Naive thymus-derived CD8-positive, alpha-beta T cell (primary cell): ENCODE measurements around the gene MT2A. TPM values are rescaled to one million over a fixed set of nuclear protein-coding genes. Genes with fewer than 3 reads are reported as not detected.
A peak's percentile ranks its signal among the peaks of the same experiment; 100 is the strongest.

Experiments
- ATAC-seq, 2 donors: fragments of 150-1000 bp; cut with Tn5 transposase in 1 of 2; sonication (Bioruptor Pico), chemical (Tn5 transposase) in 1 of 2; 1 replicate in 1 of 2; 2 replicates in 1 of 2; pipeline ENCODE4 v1.10.0; 2021; ENCODE audit warnings: mild to moderate bottlenecking in 2 of 2, moderate library complexity in 2 of 2
- POLR2A ChIA-PET: fragments of 350-600 bp; sonication (Branson Sonifier 250); formaldehyde crosslinking; loops from one replicate; lab custom pipeline; 2021; ENCODE audit warnings: antibody characterized with exemption; lab: Charles Lee
- DNase-seq, 10 donors: peaks; one replicate each; pipeline versions ENCODE4 v3.0.0 to v3.0.0-alpha.2; 2020 to 2022
- H3K27ac Mint-ChIP-seq, 10 donors: one replicate each; pipeline ENCODE4 v1.8.0; 2020 to 2022; ENCODE audit warnings: mild to moderate bottlenecking in 10 of 10, mixed read lengths in 10 of 10, moderate library complexity in 4 of 10, inconsistent platforms in 1 of 10
- H3K27me3 Mint-ChIP-seq, 5 donors: one replicate each; pipeline ENCODE4 v1.8.0; 2021 to 2022; ENCODE audit warnings: mixed read lengths in 5 of 5
- H3K36me3 Mint-ChIP-seq, 3 donors: one replicate each; pipeline ENCODE4 v1.8.0; 2020 to 2022; ENCODE audit warnings: mixed read lengths in 3 of 3, mild to moderate bottlenecking in 2 of 3, inconsistent platforms in 1 of 3
- H3K4me1 Mint-ChIP-seq, 4 donors: one replicate each; pipeline ENCODE4 v1.8.0; 2021 to 2022; ENCODE audit warnings: mixed read lengths in 4 of 4
- H3K4me3 Mint-ChIP-seq, 10 donors: one replicate each; pipeline ENCODE4 v1.8.0; 2020 to 2022; ENCODE audit warnings: mild to moderate bottlenecking in 10 of 10, mixed read lengths in 10 of 10, moderate library complexity in 6 of 10, inconsistent platforms in 1 of 10
- H3K9me3 Mint-ChIP-seq, 9 donors: one replicate each; pipeline ENCODE4 v1.8.0; 2020 to 2022; ENCODE audit warnings: mixed read lengths in 9 of 9, mild to moderate bottlenecking in 3 of 9, inconsistent platforms in 1 of 9, moderate library complexity in 1 of 9
- polyA plus RNA-seq, 3 donors: library from polyadenylated mRNA; unstranded; fragments of 300-500 nt; fragmentation: Illumina TruSeq; gene quantifications; one replicate each; pipeline ENCODE4 v1.2.3, GENCODE V29; 2021
- total RNA-seq, 8 experiments: library from RNA in 2 of 8; stranded (reverse) in 2 of 8; gene quantifications; one replicate each; pipeline ENCODE4 v1.2.3 and lab custom pipeline; 2021 to 2026

Gene MT2A
- total and polyA plus RNA-seq, 5 experiments from 2014 or later = 32.3 to 303 (median 248) TPM

DNA sequence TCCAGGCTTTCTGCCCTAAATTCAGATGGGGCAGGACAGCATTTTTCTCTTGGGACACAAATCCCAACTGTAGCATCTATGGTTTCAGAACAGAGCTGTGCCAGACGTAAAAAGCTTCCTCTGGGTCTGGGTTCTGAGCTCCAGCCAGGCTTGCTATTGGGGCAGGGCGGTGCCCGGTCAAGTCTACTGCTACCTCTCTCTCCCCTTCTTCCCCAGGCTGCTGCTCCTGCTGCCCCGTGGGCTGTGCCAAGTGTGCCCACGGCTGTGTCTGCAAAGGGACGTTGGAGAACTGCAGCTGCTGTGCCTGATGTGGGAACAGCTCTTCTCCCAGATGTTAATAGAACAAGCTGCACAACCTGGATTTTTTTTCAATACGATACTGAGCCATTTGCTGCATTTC lies 25.2 kb downstream of the MT2A start:
- no peak for DNase-seq
- H3K4me1 Mint-ChIP-seq = peaks cover 23 to 51% (median 41%) of the 10 kb centered on the region in 4 donors
- ATAC-seq = no peak
- H3K27me3 Mint-ChIP-seq = peaks cover 41 to 93% (median 61%) of the 10 kb centered on the region in 5 donors
- no peaks in the 10 kb centered on the region for H3K9me3 Mint-ChIP-seq
- POLR2A ChIA-PET = interaction anchor here (1.4 kb wide), 2 partner anchors 16 to 25 kb away, joined by 3 to 4 read pairs; partner anchors contain the start of gene MT2A
- H3K4me3 Mint-ChIP-seq = peak overlapping the region in 3 of 10 donors; percentile 15 to 81 (median 34)
- no peak overlapping the region for H3K27ac Mint-ChIP-seq
- H3K36me3 Mint-ChIP-seq = peaks cover 0 to 2% (median 0%) of the 10 kb centered on the region in 3 donors

DNA sequence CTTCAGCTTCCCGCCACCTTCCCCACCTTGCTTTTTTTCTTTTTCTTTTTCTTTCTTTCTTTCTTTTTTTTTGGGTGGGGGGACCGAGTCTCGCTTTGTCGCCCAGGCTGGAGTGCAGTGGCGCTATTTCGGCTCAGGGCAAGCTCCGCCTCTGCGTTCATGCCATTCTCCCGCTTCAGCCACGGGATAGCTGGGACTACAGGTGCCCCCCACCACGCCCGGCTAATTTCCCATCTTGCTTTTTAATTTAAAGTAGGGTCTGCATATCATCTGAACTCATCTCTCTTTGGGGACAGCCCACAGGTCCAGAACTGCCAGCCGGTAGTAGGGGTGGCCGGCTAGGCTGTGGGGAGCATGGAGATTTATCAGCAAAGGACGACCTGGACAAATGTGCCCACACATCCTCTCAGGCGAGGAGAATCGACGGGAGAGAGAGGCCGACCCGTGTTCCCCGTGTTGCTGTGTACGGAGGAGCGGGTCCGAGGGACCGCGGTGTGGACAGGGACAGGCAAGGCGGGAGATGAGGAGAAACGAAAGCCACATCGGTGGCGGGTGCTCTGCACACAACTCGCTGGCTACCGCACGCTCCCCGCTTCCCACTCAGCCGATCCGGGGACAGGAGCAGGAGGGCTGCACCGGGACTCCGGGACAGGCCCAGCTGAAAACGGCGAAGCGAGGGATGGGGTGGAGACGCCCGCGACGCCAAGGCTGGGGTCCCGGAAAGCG lies 26.5 kb downstream of the MT2A start:
- H3K27me3 Mint-ChIP-seq = peaks cover 52 to 100% (median 71%) of the 10 kb centered on the region in 5 donors
- no peak for ATAC-seq
- peak overlapping the region; percentile 30 to 86 (median 73) for H3K4me3 Mint-ChIP-seq
- H3K27ac Mint-ChIP-seq = peak overlapping the region in 3 of 10 donors; percentile 28 to 79 (median 74)
- POLR2A ChIA-PET = interaction anchor here (1.4 to 2.2 kb wide), 2 partner anchors 11 to 17 kb away, joined by 4 to 6 read pairs; no protein-coding TSS in a partner anchor
- peaks cover 0 to 2% (median 0%) of the 10 kb centered on the region in 3 donors for H3K36me3 Mint-ChIP-seq
- no peaks in the 10 kb centered on the region for H3K9me3 Mint-ChIP-seq
- DNase-seq = no peak
- H3K4me1 Mint-ChIP-seq = peaks cover 23 to 55% (median 39%) of the 10 kb centered on the region in 4 donors

DNA sequence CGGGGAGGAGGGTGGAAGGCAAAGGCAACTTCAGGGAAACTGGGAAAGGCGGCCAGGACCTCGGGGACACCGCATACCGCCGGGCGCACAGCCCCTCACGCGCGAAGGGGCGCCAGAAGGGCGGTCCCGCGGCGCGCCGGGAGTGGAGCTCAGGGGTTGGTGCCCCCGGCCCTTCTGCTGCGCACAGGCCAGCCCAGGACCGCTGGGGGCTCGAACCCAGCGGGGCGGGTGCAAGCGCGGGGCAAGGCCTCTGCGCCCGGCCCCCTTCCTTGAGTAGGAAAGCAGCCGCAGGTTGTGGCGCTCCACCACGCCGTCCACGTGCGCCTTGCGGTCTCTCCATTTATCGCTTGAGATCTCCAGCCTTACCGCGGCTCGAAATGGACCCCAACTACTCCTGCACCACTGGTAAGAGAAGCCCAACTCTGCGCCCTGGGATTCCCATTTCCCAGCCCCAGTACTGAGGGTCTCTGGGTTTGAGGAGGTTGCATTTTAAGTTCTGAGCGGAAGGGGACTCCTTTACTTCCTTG lies 27.1 kb downstream of the MT2A start:
- H3K4me3 Mint-ChIP-seq = peak overlapping the region; percentile 53 to 86 (median 66)
- H3K36me3 Mint-ChIP-seq = peaks cover 0 to 2% (median 0%) of the 10 kb centered on the region in 3 donors
- H3K27me3 Mint-ChIP-seq = peaks cover 57 to 100% (median 72%) of the 10 kb centered on the region in 5 donors
- H3K4me1 Mint-ChIP-seq = peaks cover 23 to 55% (median 36%) of the 10 kb centered on the region in 4 donors
- POLR2A ChIA-PET = interaction anchor here (0.6 to 2.2 kb wide), 2 partner anchors 12 to 48 kb away, joined by 3 to 6 read pairs; no protein-coding TSS in a partner anchor
- DNase-seq = no peak
- peak; percentile 30 to 31 for ATAC-seq
- no peaks in the 10 kb centered on the region for H3K9me3 Mint-ChIP-seq
- peak overlapping the region in 1 of 10 donors; percentile 74 for H3K27ac Mint-ChIP-seq

DNA sequence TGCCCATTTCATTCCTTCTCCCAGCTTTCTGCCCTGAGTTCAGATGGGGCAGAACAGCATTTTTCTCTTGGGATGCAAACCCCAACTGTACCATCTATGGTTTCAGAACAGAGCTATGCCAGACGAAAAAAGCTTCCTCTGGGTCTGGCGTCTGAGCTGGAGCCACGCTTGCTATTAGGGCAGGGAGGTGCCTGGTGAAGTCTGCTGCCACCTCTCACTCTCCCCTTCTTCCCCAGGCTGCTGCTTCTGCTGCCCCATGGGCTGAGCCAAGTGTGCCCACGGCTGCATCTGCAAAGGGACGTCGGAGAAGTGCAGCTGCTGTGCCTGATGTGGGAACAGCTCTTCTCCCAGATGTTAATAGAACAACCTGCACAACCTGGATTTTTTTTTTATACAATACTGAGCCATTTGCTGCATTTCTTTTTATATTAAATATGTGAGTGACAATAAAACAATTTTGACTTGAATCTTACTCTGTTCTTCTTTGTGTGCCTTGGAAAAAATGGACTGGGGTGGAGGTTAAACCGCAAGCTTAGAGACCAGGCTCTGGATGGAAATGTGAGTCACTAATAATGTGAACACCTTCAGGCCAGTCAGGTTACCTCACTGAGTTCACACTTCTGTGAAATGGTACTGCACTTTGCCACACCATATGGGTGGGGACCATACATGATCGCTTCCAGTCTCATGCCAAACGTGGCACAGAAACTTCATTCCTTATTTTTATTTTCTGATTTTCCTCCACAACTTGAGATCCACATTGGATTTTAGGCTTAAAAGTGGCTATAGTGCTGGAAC lies 28.4 kb downstream of the MT2A start:
- ATAC-seq = no peak
- Mint-ChIP-seq H3K36me3 (peaks cover 0 to 1% (median 0%) of the 10 kb centered on the region in 3 donors), H3K4me1 (peaks cover 21 to 50% (median 32%) of the 10 kb centered on the region in 4 donors)

DNA sequence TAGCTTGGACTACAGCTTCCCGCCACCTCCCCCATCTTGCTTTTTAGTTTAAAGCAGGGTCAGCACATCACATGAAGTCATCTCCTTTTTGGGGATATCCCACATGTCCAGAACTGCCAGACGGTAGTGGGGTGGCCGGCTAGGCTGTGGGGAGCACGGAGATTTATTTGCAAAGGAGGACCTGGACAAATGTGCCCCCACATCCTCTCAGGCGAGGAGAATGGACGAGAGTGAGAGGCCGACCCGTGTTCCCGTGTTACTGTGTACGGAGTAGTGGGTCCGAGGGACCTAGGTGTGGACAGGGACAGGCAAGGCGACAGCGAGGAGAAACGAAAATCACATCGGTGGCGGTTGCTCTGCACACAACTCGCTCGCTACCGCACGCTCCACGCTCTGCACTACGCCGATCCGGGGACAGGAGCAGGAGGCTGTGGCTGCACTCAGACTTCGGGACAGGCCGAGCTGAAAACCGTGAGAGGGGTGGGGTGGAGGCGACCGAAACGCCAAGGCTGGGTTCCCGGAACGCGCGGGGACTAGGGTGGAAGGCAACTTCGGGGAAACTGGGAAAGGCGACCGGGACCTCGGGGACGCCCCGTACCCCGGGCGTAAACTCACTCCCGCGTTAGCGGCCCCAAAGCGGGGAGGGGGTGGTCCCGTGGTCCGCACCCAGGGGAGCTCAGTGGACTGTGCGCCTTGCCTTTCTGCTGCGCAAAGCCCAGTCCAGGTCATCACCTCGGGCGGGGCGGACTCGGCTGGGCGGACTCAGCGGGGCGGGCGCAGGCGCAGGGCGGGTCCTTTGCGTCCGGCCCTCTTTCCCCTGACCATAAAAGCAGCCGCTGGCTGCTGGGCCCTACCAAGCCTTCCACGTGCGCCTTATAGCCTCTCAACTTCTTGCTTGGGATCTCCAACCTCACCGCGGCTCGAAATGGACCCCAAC lies 29.7 kb downstream of the MT2A start, which contains the start of gene MT1A:
TSS of gene MT1A (plus strand) at position 853 of the 937 bp plus-strand sequence. CDS start at position 926, 73 bp downstream.
- H3K36me3 Mint-ChIP-seq = no peaks in the 10 kb centered on the region
- H3K4me3 Mint-ChIP-seq = peak within 1 kb of the TSS; percentile 9 to 77 (median 50)
- DNase-seq = no peak
- no peaks in the 10 kb centered on the region for H3K9me3 Mint-ChIP-seq
- peaks cover 25 to 48% (median 33%) of the 10 kb centered on the region in 4 donors for H3K4me1 Mint-ChIP-seq
- ATAC-seq = peak; percentile 43 to 51
- peak within 1 kb of the TSS in 2 of 10 donors; percentile 52 to 67 for H3K27ac Mint-ChIP-seq
- POLR2A ChIA-PET = interaction anchor here (1.7 kb wide), 1 partner anchor 30 kb away, joined by 4 read pairs; the partner anchor contains the start of gene MT2A
- peaks cover 52 to 79% (median 69%) of the 10 kb centered on the region in 5 donors for H3K27me3 Mint-ChIP-seq

More for the DNA sequence above, 28.4 kb downstream of the MT2A start:
- Mint-ChIP-seq H3K4me3 (peak overlapping the region in 5 of 10 donors; percentile 14 to 81 (median 57)), H3K27ac (no peak overlapping the region), H3K9me3 (no peaks in the 10 kb centered on the region), H3K27me3 (peaks cover 58 to 92% (median 71%) of the 10 kb centered on the region in 5 donors)
- no peak for DNase-seq
- POLR2A ChIA-PET = interaction anchor here (0.7 kb wide), 1 partner anchor 26 kb away, joined by 3 read pairs; no protein-coding TSS in a partner anchor

DNA sequence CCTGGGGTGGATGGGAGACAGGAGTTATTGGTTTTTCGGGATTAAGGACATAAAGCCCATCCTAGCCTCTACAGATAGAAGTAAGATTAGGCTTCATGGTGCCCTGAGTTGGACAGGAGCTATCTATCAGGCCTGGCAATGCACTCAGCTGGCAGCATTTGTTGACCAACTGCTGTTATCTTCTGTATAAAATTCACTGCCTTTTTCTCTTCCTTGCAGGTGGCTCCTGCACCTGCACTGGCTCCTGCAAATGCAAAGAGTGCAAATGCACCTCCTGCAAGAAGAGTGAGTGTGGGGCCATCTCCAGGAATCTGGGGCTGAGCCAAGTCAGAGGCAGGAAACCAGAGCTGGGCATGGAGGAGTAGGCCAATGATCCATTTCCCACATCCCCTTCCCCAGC lies 30.7 kb downstream of the MT2A start:
- Mint-ChIP-seq H3K4me1 (peaks cover 31 to 58% (median 38%) of the 10 kb centered on the region in 4 donors), H3K4me3 (peak overlapping the region in 2 of 10 donors; percentile 43 to 50), H3K36me3 (no peaks in the 10 kb centered on the region)

DNA sequence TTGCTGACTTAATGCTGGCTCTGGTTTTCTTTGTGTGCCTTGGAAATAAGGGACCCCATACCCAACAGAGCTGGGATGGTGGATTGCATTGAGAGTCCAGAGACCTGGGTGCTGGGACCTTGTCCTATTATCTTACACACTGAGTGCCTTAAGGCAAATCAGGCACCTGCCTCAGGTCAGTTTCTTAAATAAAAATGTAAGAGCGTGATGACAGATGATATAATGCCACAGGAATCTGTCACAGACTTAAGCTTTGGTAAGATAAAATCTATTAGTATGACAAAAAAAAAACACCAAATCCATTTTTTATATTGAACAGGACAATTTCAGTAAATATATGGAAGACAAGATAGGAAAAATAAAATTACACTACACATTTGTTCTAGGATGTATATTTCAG lies 31.7 kb downstream of the MT2A start:
- peak overlapping the region in 1 of 10 donors; percentile 9 for H3K27ac Mint-ChIP-seq
- H3K9me3 Mint-ChIP-seq = no peaks in the 10 kb centered on the region
- H3K36me3 Mint-ChIP-seq = no peaks in the 10 kb centered on the region
- peaks cover 29 to 59% (median 36%) of the 10 kb centered on the region in 4 donors for H3K4me1 Mint-ChIP-seq
- POLR2A ChIA-PET = interaction anchor here (0.5 to 1.7 kb wide), 3 partner anchors 11 to 182 kb away, joined by 4 to 5 read pairs (median 4); partner anchors contain the start of gene MT2A
- no peak overlapping the region for H3K4me3 Mint-ChIP-seq
- ATAC-seq (no peak), DNase-seq (no peak)
- peaks cover 36 to 59% (median 52%) of the 10 kb centered on the region in 5 donors for H3K27me3 Mint-ChIP-seq

More for the DNA sequence above, 30.7 kb downstream of the MT2A start:
- POLR2A ChIA-PET = interaction anchor here (1.7 kb wide), 1 partner anchor 31 kb away, joined by 4 read pairs; the partner anchor contains the start of gene MT2A
- DNase-seq = no peak
- H3K9me3 Mint-ChIP-seq = no peaks in the 10 kb centered on the region
- H3K27ac Mint-ChIP-seq = no peak overlapping the region
- H3K27me3 Mint-ChIP-seq = peaks cover 46 to 69% (median 61%) of the 10 kb centered on the region in 5 donors
- ATAC-seq = no peak

DNA sequence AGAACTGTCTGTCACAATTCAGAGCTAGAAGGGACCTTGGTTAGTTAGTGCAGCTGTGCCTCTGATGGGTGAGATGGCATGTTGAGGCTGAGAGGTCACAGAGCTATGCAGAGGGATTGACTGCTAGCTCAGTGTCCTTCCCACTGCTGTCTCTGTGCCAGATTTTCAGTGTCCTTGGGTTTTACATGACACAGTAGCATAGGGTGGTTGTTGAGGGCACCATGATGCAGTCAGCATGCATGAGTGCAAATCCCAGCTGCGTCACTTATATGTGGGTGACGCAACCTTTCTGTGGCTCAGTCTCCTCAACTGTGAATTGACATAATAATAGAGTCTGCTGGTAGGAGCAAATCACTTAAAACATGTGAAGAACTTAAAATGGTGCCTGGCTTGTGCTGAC lies 32.8 kb downstream of the MT2A start:
- POLR2A ChIA-PET = interaction anchor here (3.9 kb wide), 1 partner anchor 32 kb away, joined by 23 read pairs; the partner anchor contains the start of gene MT2A
- no peak for DNase-seq
- Mint-ChIP-seq H3K36me3 (no peaks in the 10 kb centered on the region), H3K27ac (peak overlapping the region in 1 of 10 donors; percentile 47), H3K4me3 (no peak overlapping the region), H3K9me3 (no peaks in the 10 kb centered on the region), H3K27me3 (peaks cover 32 to 55% (median 48%) of the 10 kb centered on the region in 5 donors), H3K4me1 (peaks cover 24 to 49% (median 28%) of the 10 kb centered on the region in 4 donors)
- no peak for ATAC-seq

DNA sequence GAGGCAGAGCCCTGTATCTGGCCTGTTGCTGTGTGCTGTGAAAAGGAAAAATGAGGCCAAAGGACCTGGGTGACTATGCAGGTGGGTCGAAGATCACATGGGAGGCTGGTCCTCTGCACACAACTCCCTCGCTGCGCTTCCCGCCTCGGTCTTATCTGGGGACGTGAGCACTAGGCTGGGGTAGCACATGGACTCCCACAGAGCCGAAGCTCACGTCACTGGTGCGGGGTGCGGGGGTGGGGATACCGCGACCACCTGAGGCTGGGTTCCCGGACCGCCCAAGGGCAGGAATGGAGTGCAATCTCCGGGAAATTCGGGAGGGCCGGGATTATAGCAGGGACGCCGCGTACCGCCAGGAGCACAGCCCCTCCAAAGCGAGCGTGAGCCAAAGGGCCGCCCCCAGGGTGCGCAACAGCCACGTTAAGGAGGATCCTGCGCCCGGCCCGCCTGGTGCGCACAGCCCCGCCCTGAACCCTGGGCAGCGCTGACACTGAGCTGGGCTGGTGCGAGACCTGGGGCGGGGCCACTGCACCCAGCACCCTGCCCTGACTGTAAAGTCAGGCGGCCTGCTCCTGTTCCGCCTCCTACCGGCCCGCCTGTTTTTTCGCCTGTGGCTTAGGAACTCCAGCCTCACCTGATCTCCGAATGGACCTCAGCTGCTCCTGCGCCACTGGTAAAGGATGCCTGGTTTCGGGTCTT lies 34.8 kb downstream of the MT2A start:
- POLR2A ChIA-PET = interaction anchor here (0.7 to 3.9 kb wide), 14 partner anchors 10 to 124 kb away, joined by 3 to 23 read pairs (median 6); partner anchors contain the start of genes BBS2, MT1E, MT1F and MT1X
- Mint-ChIP-seq H3K4me3 (peak overlapping the region; percentile 72 to 86 (median 80)), H3K4me1 (peaks cover 16 to 31% (median 19%) of the 10 kb centered on the region in 4 donors), H3K9me3 (no peaks in the 10 kb centered on the region), H3K27ac (peak overlapping the region in 9 of 10 donors; percentile 37 to 80 (median 72)), H3K36me3 (no peaks in the 10 kb centered on the region), H3K27me3 (peaks cover 19 to 39% (median 28%) of the 10 kb centered on the region in 5 donors)
- ATAC-seq (peak; percentile 98 to 100), DNase-seq (peak; percentile 53 to 85 (median 64))

DNA sequence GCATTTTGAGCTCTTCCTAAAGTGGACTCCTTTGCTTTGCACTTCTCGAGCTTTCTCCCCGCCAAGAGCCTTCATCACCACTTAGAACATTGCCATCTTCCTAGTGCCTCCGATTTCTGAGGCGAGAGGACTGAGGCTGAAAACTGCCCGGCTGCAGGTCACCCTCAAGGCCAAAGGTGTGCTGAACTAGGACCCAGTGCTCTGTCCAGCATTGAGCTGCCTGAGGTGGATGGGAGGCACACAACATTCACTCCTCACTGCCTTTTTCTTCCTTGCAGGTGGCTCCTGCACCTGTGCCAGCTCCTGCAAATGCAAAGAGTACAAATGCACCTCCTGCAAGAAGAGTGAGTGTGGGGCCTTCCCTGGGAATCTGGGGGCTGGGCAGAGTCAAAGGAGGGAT lies 35.4 kb downstream of the MT2A start:
- peak overlapping the region; percentile 72 to 86 (median 80) for H3K4me3 Mint-ChIP-seq
- POLR2A ChIA-PET = interaction anchor here (0.9 to 3.9 kb wide), 12 partner anchors 9 to 66 kb away, joined by 3 to 23 read pairs (median 6); partner anchors contain the start of genes MT1E, MT1F, MT1X and MT2A
- peak overlapping the region in 6 of 10 donors; percentile 28 to 81 (median 58) for H3K27ac Mint-ChIP-seq
- no peaks in the 10 kb centered on the region for H3K36me3 Mint-ChIP-seq
- no peak for DNase-seq
- peaks cover 16 to 35% (median 23%) of the 10 kb centered on the region in 5 donors for H3K27me3 Mint-ChIP-seq
- no peak for ATAC-seq
- peaks cover 16 to 25% (median 19%) of the 10 kb centered on the region in 4 donors for H3K4me1 Mint-ChIP-seq
- no peaks in the 10 kb centered on the region for H3K9me3 Mint-ChIP-seq
